Left ventricle myocardium inferior (tissue), 1 donor: Measurements from ENCODE around the gene RAB41. TPM values are rescaled to one million over a fixed set of nuclear protein-coding genes. Genes with fewer than 3 reads are reported as not detected.
"Not testable (repeated sequence)": the region's sequence is repeated elsewhere in the genome, so short reads cannot be mapped to it uniquely, and the experiment has no call there.

Experiments
- DNase-seq: peaks from one replicate; pipeline ENCODE4 v3.0.0-alpha.2; 2020
- H3K27ac ChIP-seq: fragments of 200-600 bp; replicated peaks from 2 replicates; pipeline ENCODE4 v1.8.0; 2021
- H3K27me3 ChIP-seq: fragments of 200-600 bp; 2 replicates; pipeline ENCODE4 v1.8.0; 2021; ENCODE audit warnings: low read depth
- H3K36me3 ChIP-seq: fragments of 200-600 bp; 2 replicates; pipeline ENCODE4 v1.8.0; 2021
- H3K4me1 ChIP-seq: fragments of 200-600 bp; 2 replicates; pipeline ENCODE4 v1.8.0; 2021
- H3K4me3 ChIP-seq: fragments of 200-600 bp; 2 replicates; pipeline ENCODE4 v1.8.0; 2021; ENCODE audit warnings: mild to moderate bottlenecking, moderate library complexity
- H3K9me3 ChIP-seq: fragments of 200-600 bp; replicated peaks from 2 replicates; pipeline ENCODE4 v1.8.0; 2021
- CTCF ChIP-seq: fragments of 200-600 bp; IDR thresholded peaks from 2 replicates; pipeline ENCODE4 v1.8.0; 2021; ENCODE audit warnings: antibody characterized with exemption, mild to moderate bottlenecking, borderline replicate concordance
- intact Hi-C: fragments of 100-400 bp; cut with micrococcal nuclease; formaldehyde crosslinking; loops from one replicate; pipeline ENCODE4 v1.11.0; 2022
- total RNA-seq: library from RNA; stranded (reverse); fragmentation: NEBNext Ultra II Directional; extraction: Animal tissue kit (Norgen Biotek cat#: 25700); gene quantifications from one replicate; pipeline ENCODE4 v1.2.1, GENCODE V29; 2021
- donor health status: DM: no; HTN: yes; CAD: no; lungs with severe emphysema.

RAB41 gene
- total RNA-seq, 1 donor from 2014 or later: not detected

DNA sequence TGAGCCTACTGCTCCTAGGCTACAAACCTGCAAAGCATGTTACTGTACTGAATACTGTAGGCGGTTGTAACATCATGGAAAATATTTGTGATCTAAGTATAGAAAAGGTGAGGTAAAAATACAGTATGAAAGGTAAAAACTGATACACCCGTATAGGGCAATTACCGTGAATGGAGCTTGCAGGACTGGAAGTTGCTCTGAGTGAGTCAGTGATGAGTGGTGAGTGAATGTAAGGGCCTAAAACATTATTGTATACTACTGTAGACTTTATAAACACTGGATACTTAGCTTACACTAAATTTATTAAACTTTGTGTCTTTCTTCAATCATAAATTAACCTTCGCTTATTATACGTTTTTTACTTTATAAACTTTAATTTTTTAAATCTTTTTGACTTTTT lies 11.6 kb downstream of the RAB41 start:
- Histone ChIP-seq H3K4me3 (no peak overlapping the region), H3K36me3 (no peaks in the 10 kb centered on the region), H3K9me3 (no peaks in the 10 kb centered on the region), H3K4me1 (peaks cover 11% of the 10 kb centered on the region), H3K27ac (no peak overlapping the region), H3K27me3 (no peaks in the 10 kb centered on the region)
- no peak for DNase-seq
- no peak for TF ChIP-seq CTCF
- intact Hi-C loops: no loop called here

- intact Hi-C loops: no loop called here
- H3K4me3 ChIP-seq: no peak overlapping the region
- no peaks in the 10 kb centered on the region for H3K4me1 ChIP-seq
- H3K27me3 ChIP-seq: no peaks in the 10 kb centered on the region
- H3K36me3 ChIP-seq: no peaks in the 10 kb centered on the region
- no peaks in the 10 kb centered on the region for H3K9me3 ChIP-seq
- no peak for TF ChIP-seq CTCF
- no peak for DNase-seq
- no peak overlapping the region for H3K27ac ChIP-seq
Observed at GRCh38 chrX:70301716-70302115, 19.7 kb downstream of the RAB41 start.

DNA sequence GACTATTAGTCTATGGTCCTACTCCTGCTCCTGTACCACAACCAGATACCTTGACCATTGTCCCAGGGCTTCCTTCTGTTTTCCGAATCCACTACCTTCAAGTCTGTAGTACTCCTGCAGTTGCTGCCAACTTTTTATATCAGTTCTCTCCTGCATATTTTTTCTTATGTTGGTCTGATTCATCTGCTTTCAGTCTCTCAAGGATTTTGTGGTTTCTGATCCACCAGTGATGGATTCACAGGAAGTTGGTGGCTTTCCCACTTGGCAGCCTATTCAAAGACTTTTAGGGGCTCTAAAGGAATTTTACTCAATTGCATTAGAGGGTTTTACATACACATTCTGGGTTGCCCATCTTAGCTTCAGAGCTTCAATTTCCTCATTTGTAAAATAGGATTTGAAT lies 31.5 kb downstream of the RAB41 start:
- H3K27me3 ChIP-seq: no peaks in the 10 kb centered on the region
- intact Hi-C loops: no loop called here
- no peaks in the 10 kb centered on the region for H3K9me3 ChIP-seq
- no peaks in the 10 kb centered on the region for H3K4me1 ChIP-seq
- no peak overlapping the region for H3K27ac ChIP-seq
- no peak for DNase-seq
- TF ChIP-seq CTCF: no peak
- H3K4me3 ChIP-seq: no peak overlapping the region
- H3K36me3 ChIP-seq: no peaks in the 10 kb centered on the region

DNA sequence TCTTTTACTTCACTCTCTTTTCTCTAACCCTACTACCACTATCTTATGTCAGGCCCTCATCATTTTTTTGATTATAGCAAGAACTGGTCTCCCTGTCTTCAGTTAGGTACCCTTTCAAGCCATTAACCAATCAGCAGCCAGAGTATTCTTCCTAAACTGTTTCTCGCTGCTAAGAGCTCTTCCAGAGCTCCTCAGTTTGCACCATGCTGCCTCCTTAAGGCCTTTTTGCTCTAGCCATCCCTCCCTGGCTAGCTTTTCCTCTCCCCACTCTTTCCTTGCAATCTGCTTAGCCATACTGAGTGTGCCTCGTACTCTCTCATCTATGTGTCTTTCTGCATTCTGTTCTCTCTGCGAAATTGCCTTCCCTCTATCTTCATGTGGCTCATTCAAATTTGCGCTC lies 40.8 kb downstream of the RAB41 start:
- Histone ChIP-seq H3K27me3 (no peaks in the 10 kb centered on the region), H3K36me3 (no peaks in the 10 kb centered on the region), H3K9me3 (no peaks in the 10 kb centered on the region), H3K4me1 (no peaks in the 10 kb centered on the region), H3K4me3 (no peak overlapping the region), H3K27ac (no peak overlapping the region)
- no peak for TF ChIP-seq CTCF
- intact Hi-C loops: no loop called here
- DNase-seq: no peak

GRCh38 chrX:70323628-70324027 lies 41.7 kb downstream of the RAB41 start:
- H3K36me3 ChIP-seq, H3K27me3 ChIP-seq, H3K4me3 ChIP-seq, intact Hi-C loops, H3K9me3 ChIP-seq, H3K4me1 ChIP-seq, H3K27ac ChIP-seq, DNase-seq: not testable (repeated sequence)

GRCh38 chrX:70324326-70324725 lies 42.4 kb downstream of the RAB41 start:
- H3K4me1 ChIP-seq: no peaks in the 10 kb centered on the region
- no peak for DNase-seq
- intact Hi-C loops: no loop called here

More at GRCh38 chrX:70324326-70324725, 42.4 kb downstream of the RAB41 start:
- no peak for TF ChIP-seq CTCF
- Histone ChIP-seq H3K27ac (no peak overlapping the region), H3K9me3 (no peaks in the 10 kb centered on the region), H3K4me3 (no peak overlapping the region), H3K36me3 (no peaks in the 10 kb centered on the region), H3K27me3 (no peaks in the 10 kb centered on the region)
